ENCODE measurements around the gene HAO2. TPM values are rescaled to one million over a fixed set of nuclear protein-coding genes. Genes with fewer than 3 reads are reported as not detected.

HAO2 gene
- total RNA-seq, 6 experiments from 2014 or later = 33.9 to 282 (median 99.3) TPM

DNA sequence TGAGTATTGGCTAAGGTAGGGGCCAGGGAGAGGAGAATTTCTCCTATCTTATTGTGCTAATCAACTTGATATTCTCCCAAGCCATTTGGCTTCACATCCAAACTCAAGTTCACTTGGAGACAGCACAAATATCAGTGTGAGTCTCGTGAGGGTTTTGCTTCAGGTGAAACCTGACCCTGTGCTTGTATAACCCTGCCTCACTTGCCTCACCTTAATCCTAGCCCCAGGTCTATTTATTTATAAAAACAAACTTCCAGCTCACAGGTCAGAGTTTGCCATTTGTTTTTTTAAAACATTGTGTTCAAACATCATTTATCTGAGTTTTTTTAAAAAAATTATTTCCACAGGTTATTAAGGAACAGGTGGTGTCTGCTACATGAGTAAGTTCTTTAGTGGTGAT is 19.9 kb downstream of the HAO2 start:
- WGBS (ENCODE audit: insufficient coverage, low coverage, low lambda C conversion rate, missing lambda C conversion rate) = 17% methylated on average over 1 of the region's 1 CpG
- peak; percentile 41 to 78 (median 70) for ATAC-seq

GRCh38 chr1:119390526-119390925 is 21.9 kb downstream of the HAO2 start:
- Histone ChIP-seq H3K4me3 (no peak overlapping the region), H3K27ac (peak overlapping the region in 2 of 3 donors; percentile 37 to 52), H3K27me3 (no peaks in the 10 kb centered on the region), H3K36me3 (peaks cover 0 to 26% (median under 1%) of the 10 kb centered on the region in 4 donors), H3K9me3 (no peaks in the 10 kb centered on the region), H3K4me1 (peaks cover 0 to 68% (median 34%) of the 10 kb centered on the region in 4 donors)
- DNase-seq = no peak
- ATAC-seq = peak in 3 of 4 donors; percentile 24 to 56 (median 24)
- intact Hi-C loops (cut with DNase I) = no loop called here
- TF ChIP-seq, protein P1, sequence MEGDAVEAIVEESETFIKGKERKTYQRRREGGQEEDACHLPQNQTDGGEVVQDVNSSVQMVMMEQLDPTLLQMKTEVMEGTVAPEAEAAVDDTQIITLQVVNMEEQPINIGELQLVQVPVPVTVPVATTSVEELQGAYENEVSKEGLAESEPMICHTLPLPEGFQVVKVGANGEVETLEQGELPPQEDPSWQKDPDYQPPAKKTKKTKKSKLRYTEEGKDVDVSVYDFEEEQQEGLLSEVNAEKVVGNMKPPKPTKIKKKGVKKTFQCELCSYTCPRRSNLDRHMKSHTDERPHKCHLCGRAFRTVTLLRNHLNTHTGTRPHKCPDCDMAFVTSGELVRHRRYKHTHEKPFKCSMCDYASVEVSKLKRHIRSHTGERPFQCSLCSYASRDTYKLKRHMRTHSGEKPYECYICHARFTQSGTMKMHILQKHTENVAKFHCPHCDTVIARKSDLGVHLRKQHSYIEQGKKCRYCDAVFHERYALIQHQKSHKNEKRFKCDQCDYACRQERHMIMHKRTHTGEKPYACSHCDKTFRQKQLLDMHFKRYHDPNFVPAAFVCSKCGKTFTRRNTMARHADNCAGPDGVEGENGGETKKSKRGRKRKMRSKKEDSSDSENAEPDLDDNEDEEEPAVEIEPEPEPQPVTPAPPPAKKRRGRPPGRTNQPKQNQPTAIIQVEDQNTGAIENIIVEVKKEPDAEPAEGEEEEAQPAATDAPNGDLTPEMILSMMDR (IDR thresholded peaks at IDR 0.05) = no peak
- TF ChIP-seq POLR2A (IDR thresholded peaks at IDR 0.05) = no peak

More for the DNA sequence above, 19.9 kb downstream of the HAO2 start:
- intact Hi-C loops (cut with DNase I) = no loop called here
- DNase-seq = no peak
- Histone ChIP-seq H3K9me3 (no peaks in the 10 kb centered on the region), H3K27ac (peak overlapping the region in 2 of 3 donors; percentile 59 to 63), H3K36me3 (peaks cover 0 to 42% (median 8%) of the 10 kb centered on the region in 4 donors), H3K27me3 (no peaks in the 10 kb centered on the region), H3K4me3 (no peak overlapping the region), H3K4me1 (peaks cover 0 to 70% (median 35%) of the 10 kb centered on the region in 4 donors)
- no peak for TF ChIP-seq POLR2A (IDR thresholded peaks at IDR 0.05)
- TF ChIP-seq, protein P1 (IDR thresholded peaks at IDR 0.05) = no peak

GRCh38 chr1:119391749-119392148 is 23.2 kb downstream of the HAO2 start:
- H3K4me1 ChIP-seq = peaks cover 0 to 61% (median 28%) of the 10 kb centered on the region in 4 donors
- H3K36me3 ChIP-seq = peaks cover 0 to 17% (median 0%) of the 10 kb centered on the region in 4 donors
- H3K9me3 ChIP-seq = no peaks in the 10 kb centered on the region
- WGBS (ENCODE audit: insufficient coverage, low coverage, low lambda C conversion rate, missing lambda C conversion rate) = 96% methylated on average over 3 of the region's 3 CpGs
- intact Hi-C loops (cut with DNase I) = no loop called here
- DNase-seq (no peak), ATAC-seq (no peak)
- TF ChIP-seq POLR2A (IDR thresholded peaks at IDR 0.05) = no peak
- TF ChIP-seq, protein P1 (IDR thresholded peaks at IDR 0.05) = no peak
- no peak overlapping the region for H3K4me3 ChIP-seq
- no peak overlapping the region for H3K27ac ChIP-seq
- H3K27me3 ChIP-seq = no peaks in the 10 kb centered on the region

DNA sequence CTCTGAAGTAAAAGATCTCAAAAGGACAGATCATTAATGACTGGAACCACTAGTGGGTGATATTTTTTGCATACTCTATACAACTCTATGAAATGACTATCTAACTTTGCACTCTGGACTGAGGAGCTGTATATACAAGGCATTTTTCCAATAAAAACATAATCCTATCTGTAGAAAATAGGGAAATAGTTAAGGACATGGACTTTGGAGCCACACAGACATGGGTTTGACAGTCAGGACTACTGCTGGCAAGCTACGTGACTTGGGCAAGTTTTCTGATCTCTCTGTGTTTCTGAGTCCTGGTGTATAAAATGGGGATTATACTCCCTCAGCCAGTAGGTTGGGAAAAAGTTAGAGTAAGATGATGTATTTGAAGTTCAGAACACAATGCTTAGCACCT is 25.5 kb downstream of the HAO2 start:
- intact Hi-C loops (cut with DNase I) = no loop called here
- H3K4me1 ChIP-seq = peaks cover 0 to 43% (median 21%) of the 10 kb centered on the region in 4 donors
- TF ChIP-seq POLR2A (IDR thresholded peaks at IDR 0.05) = no peak
- TF ChIP-seq, protein P1 (IDR thresholded peaks at IDR 0.05) = no peak
- H3K4me3 ChIP-seq = no peak overlapping the region
- ATAC-seq (peak; percentile 44 to 70 (median 58)), DNase-seq (no peak)
- 40% methylated on average over 1 of the region's 1 CpG for WGBS (ENCODE audit: insufficient coverage, low coverage, low lambda C conversion rate, missing lambda C conversion rate)
- peaks cover 0 to 17% (median 0%) of the 10 kb centered on the region in 4 donors for H3K36me3 ChIP-seq
- no peaks in the 10 kb centered on the region for H3K9me3 ChIP-seq
- peak overlapping the region in 1 of 3 donors; percentile 24 for H3K27ac ChIP-seq
- H3K27me3 ChIP-seq = no peaks in the 10 kb centered on the region

DNA sequence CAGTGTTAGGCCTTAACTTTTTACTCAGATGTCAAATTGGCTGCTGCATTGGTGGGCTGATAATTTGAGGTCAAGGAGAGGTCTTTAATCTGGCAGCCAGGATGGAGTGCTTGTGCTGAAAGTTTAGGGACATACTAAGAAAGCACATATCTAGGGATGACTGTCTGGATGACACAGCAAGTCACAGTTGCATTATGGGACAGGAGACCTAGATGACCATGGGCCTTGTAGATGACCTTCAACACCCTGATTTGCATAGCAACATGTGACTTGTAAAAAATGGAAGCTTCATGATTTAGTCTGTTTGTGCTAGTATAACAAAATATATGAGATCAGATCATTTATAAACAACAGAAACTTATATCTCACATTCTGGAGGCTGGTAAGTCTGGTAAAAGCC is 28.4 kb downstream of the HAO2 start:
- Histone ChIP-seq H3K27ac (no peak overlapping the region), H3K36me3 (peaks cover 0 to 14% (median 0%) of the 10 kb centered on the region in 4 donors), H3K9me3 (no peaks in the 10 kb centered on the region), H3K27me3 (no peaks in the 10 kb centered on the region), H3K4me1 (peaks cover 0 to 21% (median 10%) of the 10 kb centered on the region in 4 donors), H3K4me3 (no peak overlapping the region)
- TF ChIP-seq, protein P1 (IDR thresholded peaks at IDR 0.05) = no peak
- TF ChIP-seq POLR2A (IDR thresholded peaks at IDR 0.05) = no peak
- intact Hi-C loops (cut with DNase I) = no loop called here
- ATAC-seq (peak in 1 of 4 donors; percentile 24), DNase-seq (no peak)
